ENCODE measurements around the gene NPBWR2.

DNA sequence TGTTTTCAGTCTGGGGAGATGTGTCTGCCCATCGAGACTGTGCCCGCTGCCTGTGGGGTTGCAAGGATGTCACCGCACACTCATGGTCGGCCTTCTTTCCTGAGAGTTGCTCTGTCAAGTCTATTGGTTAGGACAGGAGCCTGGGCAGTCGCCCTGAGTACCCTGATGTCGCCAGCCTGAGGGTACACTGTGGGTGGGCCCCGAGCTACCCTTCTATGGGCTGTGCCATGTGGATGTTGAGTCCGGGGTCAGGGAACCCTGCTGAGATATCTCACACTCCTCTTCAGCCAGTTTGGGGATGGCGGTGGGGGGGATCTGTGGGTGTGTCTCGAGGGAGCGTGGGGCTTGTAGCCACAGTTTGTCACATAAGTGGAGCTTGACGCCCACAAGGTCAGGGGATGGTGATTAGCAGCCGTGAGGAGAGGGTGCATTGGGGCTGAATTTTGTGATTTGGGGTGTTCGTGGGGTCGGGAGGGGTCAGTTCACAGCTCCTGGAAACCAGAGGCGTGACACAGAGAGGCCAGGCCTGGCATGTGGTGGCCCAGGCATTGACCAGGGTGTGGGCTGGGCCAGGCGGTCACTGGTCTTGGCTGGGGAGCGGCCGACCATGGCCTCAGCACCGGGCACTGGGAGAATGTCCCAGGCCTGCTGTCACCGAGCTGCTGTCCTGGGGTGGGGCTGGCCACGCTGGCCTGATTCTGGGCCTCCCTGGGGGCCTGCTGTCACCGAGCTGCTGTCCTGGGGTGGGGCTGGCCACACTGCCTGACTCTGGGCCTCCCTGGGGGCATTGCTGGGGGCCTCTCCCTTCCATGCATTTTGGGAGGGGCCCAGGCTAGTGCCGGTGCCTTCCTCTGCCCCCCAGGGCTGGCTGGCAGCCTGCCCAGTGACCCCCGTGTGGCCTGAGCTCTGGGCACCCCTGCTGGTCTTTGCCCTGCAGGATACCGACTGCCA, 1.6 kb upstream of the NPBWR2 start:
- TF ChIP-seq EP300 (IDR thresholded peaks at IDR 0.05), result no peak
- TF ChIP-seq POLR2A (IDR thresholded peaks at IDR 0.05), result no peak
